Measurements from ENCODE around the gene NEK10. TPM values are rescaled to one million over a fixed set of nuclear protein-coding genes. Genes with fewer than 3 reads are reported as not detected.

NEK10 gene
- total RNA-seq, 1 donor from 2014 or later: 1.2 TPM

GRCh38 chr3:27193056-27193455, 176.1 kb downstream of the NEK10 start:
- H3K9me3 Mint-ChIP-seq (ENCODE audit: unreplicated experiment): no peaks in the 10 kb centered on the region
- no peak overlapping the region for H3K27ac Mint-ChIP-seq (ENCODE audit: unreplicated experiment)
- no peak overlapping the region for H3K4me3 Mint-ChIP-seq (ENCODE audit: unreplicated experiment)

GRCh38 chr3:27186013-27186412, 183.2 kb downstream of the NEK10 start:
- Mint-ChIP-seq H3K27me3 (ENCODE audit: unreplicated experiment) (no peaks in the 10 kb centered on the region), H3K4me3 (ENCODE audit: unreplicated experiment) (no peak overlapping the region), H3K27ac (ENCODE audit: unreplicated experiment) (no peak overlapping the region), H3K36me3 (ENCODE audit: low read depth, unreplicated experiment) (no peaks in the 10 kb centered on the region), H3K9me3 (ENCODE audit: unreplicated experiment) (no peaks in the 10 kb centered on the region), H3K4me1 (ENCODE audit: unreplicated experiment) (peaks cover 5% of the 10 kb centered on the region)
- no peak for DNase-seq (ENCODE audit: low spot score)
- TF ChIP-seq CTCF (IDR thresholded peaks at IDR 0.05; ENCODE audit: unreplicated experiment): no peak

More at GRCh38 chr3:27193056-27193455, 176.1 kb downstream of the NEK10 start:
- peaks cover 5% of the 10 kb centered on the region for H3K4me1 Mint-ChIP-seq (ENCODE audit: unreplicated experiment)
- no peak for DNase-seq (ENCODE audit: low spot score)
- no peaks in the 10 kb centered on the region for H3K36me3 Mint-ChIP-seq (ENCODE audit: low read depth, unreplicated experiment)
- TF ChIP-seq CTCF (IDR thresholded peaks at IDR 0.05; ENCODE audit: unreplicated experiment): no peak
- peaks cover 3% of the 10 kb centered on the region for H3K27me3 Mint-ChIP-seq (ENCODE audit: unreplicated experiment)

- no peak overlapping the region for H3K27ac Mint-ChIP-seq (ENCODE audit: unreplicated experiment)
- no peak for DNase-seq (ENCODE audit: low spot score)
- no peak for TF ChIP-seq CTCF (IDR thresholded peaks at IDR 0.05; ENCODE audit: unreplicated experiment)
- H3K36me3 Mint-ChIP-seq (ENCODE audit: low read depth, unreplicated experiment): no peaks in the 10 kb centered on the region
- no peaks in the 10 kb centered on the region for H3K9me3 Mint-ChIP-seq (ENCODE audit: unreplicated experiment)
- H3K4me3 Mint-ChIP-seq (ENCODE audit: unreplicated experiment): no peak overlapping the region
- peaks cover 4% of the 10 kb centered on the region for H3K4me1 Mint-ChIP-seq (ENCODE audit: unreplicated experiment)
- no peaks in the 10 kb centered on the region for H3K27me3 Mint-ChIP-seq (ENCODE audit: unreplicated experiment)
Observed at GRCh38 chr3:27185231-27185989, 183.8 kb downstream of the NEK10 start.

GRCh38 chr3:27184261-27184660, 184.9 kb downstream of the NEK10 start:
- no peaks in the 10 kb centered on the region for H3K4me1 Mint-ChIP-seq (ENCODE audit: unreplicated experiment)
- H3K4me3 Mint-ChIP-seq (ENCODE audit: unreplicated experiment): no peak overlapping the region
- DNase-seq (ENCODE audit: low spot score): no peak
- H3K36me3 Mint-ChIP-seq (ENCODE audit: low read depth, unreplicated experiment): no peaks in the 10 kb centered on the region
- H3K9me3 Mint-ChIP-seq (ENCODE audit: unreplicated experiment): no peaks in the 10 kb centered on the region
- no peak overlapping the region for H3K27ac Mint-ChIP-seq (ENCODE audit: unreplicated experiment)
- TF ChIP-seq CTCF (IDR thresholded peaks at IDR 0.05; ENCODE audit: unreplicated experiment): no peak
- no peaks in the 10 kb centered on the region for H3K27me3 Mint-ChIP-seq (ENCODE audit: unreplicated experiment)

GRCh38 chr3:27176256-27176655, 192.9 kb downstream of the NEK10 start:
- Mint-ChIP-seq H3K9me3 (ENCODE audit: unreplicated experiment) (no peaks in the 10 kb centered on the region), H3K4me3 (ENCODE audit: unreplicated experiment) (no peak overlapping the region), H3K36me3 (ENCODE audit: low read depth, unreplicated experiment) (no peaks in the 10 kb centered on the region), H3K27me3 (ENCODE audit: unreplicated experiment) (no peaks in the 10 kb centered on the region), H3K4me1 (ENCODE audit: unreplicated experiment) (no peaks in the 10 kb centered on the region), H3K27ac (ENCODE audit: unreplicated experiment) (no peak overlapping the region)
- no peak for TF ChIP-seq CTCF (IDR thresholded peaks at IDR 0.05; ENCODE audit: unreplicated experiment)
- DNase-seq (ENCODE audit: low spot score): no peak

All from endothelial cell (in vitro differentiated cells).